GM12892 (cell line): ENCODE results near the gene YDJC.

Experiments
- POLR2A ChIP-seq: IDR thresholded peaks from 2 replicates; pipeline ENCODE4 v1.6.1; 2011; ENCODE audit warnings: low read depth, low read length, control low read depth
- TAF1 ChIP-seq: IDR thresholded peaks from 2 replicates; pipeline ENCODE4 v1.6.1; 2011; ENCODE audit warnings: low read depth, mild to moderate bottlenecking, control low read depth, low read length, borderline replicate concordance

GRCh38 chr22:21635771-21636510 lies 6.1 kb upstream of the YDJC start:
- no peak for TF ChIP-seq POLR2A
- TF ChIP-seq TAF1, result no peak
